T-helper 17 cell (primary cell): ENCODE measurements around the gene IRGQ. TPM values are rescaled to one million over a fixed set of nuclear protein-coding genes. Genes with fewer than 3 reads are reported as not detected.

Experiments used
- ATAC-seq: fragments of 150-1000 bp; cut with Tn5 transposase; 2 replicates; pipeline ENCODE4 v1.10.0; 2021; ENCODE audit warnings: mild to moderate bottlenecking, moderate library complexity
- DNase-seq, 3 donors: peaks; one replicate each; pipeline versions ENCODE4 v3.0.0 to v3.0.0-alpha.2; 2020 to 2021
- H3K9me3 ChIP-seq: one replicate; pipeline ENCODE4 v1.7.0; 2013; ENCODE audit warnings: low read length, mild to moderate bottlenecking; ENCODE audit not compliant: control insufficient read depth, poor library complexity, severe bottlenecking
- H3K27ac Mint-ChIP-seq: one replicate; pipeline ENCODE4 v1.8.0; 2022; ENCODE audit warnings: mild to moderate bottlenecking, moderate library complexity, mixed read lengths
- H3K27me3 Mint-ChIP-seq: one replicate; pipeline ENCODE4 v1.8.0; 2022; ENCODE audit warnings: mixed read lengths
- H3K36me3 Mint-ChIP-seq: one replicate; pipeline ENCODE4 v1.8.0; 2022; ENCODE audit warnings: low read depth, mixed read lengths
- H3K4me1 Mint-ChIP-seq: one replicate; pipeline ENCODE4 v1.8.0; 2022; ENCODE audit warnings: mild to moderate bottlenecking, mixed read lengths
- H3K4me3 Mint-ChIP-seq: one replicate; pipeline ENCODE4 v1.8.0; 2022; ENCODE audit warnings: mild to moderate bottlenecking, moderate library complexity, mixed read lengths
- total RNA-seq, 4 donors: library from RNA in 2 of 4; stranded (reverse) in 2 of 4; gene quantifications; one replicate each; pipeline ENCODE4 v1.2.3 and lab custom pipeline; 2022 to 2026

The IRGQ gene
- total RNA-seq, 2 donors from 2014 or later: 49.9 to 51.1 TPM

DNA sequence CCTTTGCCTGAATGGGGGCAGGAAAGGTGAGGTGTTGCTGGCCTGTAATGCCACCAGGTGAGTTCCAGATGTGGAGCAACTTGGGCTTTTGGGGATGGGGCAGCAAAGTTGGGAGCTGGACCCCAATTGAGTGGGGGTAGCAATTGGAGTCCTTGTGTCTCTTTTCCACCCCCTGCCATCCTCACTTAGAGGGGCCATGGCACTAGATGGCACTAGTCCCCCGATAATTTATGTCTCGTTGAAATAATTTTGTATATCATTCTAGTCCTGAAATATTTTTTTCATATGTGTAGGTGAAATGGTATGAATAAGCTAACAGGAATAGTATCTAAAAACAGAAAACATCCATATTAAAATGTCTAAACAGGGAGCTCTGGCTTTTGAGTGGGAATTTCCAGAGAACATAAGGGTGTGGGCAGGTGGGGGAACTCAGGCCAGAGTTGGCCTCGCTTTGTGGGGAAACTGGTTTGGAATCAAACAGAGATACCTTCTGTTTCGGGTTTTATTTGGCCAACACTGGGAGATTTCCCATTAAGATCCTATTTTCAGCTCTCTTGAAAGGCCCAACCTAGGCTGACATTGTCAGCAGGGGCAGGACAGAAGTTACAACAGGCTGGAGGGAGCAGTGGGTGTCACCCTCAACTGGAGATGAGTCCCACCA, 3.8 kb upstream of the IRGQ start:
- DNase-seq: no peak
- no peaks in the 10 kb centered on the region for H3K27me3 Mint-ChIP-seq
- peaks cover 4% of the 10 kb centered on the region for H3K36me3 Mint-ChIP-seq
- no peaks in the 10 kb centered on the region for H3K9me3 ChIP-seq
- peaks cover 34% of the 10 kb centered on the region for H3K4me1 Mint-ChIP-seq
- no peak for ATAC-seq
- peak overlapping the region; percentile 27 for H3K27ac Mint-ChIP-seq
- H3K4me3 Mint-ChIP-seq: no peak overlapping the region

DNA sequence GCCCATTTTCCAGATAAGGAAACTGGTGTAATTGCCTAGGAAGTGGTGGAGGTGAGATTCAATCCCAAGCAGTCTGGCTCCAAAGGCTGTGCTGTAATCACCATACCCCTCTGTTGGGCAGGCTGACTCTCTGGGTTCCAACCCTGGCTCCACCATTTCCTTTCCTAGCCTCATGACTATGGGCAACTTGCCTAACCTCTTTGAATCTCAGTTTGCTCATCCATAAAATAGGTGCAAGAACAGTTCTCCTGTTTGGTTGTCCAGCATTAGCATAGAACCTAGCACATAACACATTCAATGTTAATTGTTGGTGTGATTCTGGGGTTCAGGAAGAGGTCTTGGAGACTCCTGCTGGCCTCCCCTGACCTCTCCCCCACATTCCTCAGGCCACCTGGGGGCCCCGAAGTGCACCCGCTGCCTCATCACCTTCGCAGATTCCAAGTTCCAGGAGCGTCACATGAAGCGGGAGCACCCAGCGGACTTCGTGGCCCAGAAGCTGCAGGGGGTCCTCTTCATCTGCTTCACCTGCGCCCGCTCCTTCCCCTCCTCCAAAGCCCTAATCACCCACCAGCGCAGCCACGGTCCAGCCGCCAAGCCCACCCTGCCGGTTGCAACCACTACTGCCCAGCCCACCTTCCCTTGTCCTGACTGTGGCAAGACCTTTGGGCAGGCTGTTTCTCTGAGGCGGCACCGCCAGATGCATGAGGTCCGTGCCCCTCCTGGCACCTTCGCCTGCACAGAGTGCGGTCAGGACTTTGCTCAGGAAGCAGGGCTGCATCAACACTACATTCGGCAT, 2.7 kb upstream of the IRGQ start:
- H3K27ac Mint-ChIP-seq: peak overlapping the region; percentile 100

DNA sequence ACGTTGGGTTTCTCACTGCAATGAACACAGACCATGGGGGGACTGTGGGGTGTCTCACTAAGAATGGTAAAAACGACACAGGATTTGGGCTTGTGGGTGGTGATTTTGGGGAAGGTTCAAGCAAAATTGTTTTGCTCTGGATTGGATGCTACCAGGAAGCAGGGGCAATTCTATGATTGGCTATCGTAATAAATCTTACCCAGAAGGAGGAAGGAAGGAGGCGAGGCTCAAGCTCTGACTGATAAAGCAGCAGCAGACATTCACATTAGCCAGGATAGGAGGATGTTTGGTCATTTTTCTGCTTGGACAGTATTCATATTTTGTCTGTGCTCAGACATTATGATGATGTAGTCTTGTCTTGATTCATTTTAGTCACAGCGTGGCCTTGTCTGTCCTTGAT, 1.9 kb upstream of the IRGQ start:
- H3K27me3 Mint-ChIP-seq: no peaks in the 10 kb centered on the region
- ATAC-seq (no peak), DNase-seq (no peak)
- peak overlapping the region; percentile 100 for H3K27ac Mint-ChIP-seq
- no peaks in the 10 kb centered on the region for H3K9me3 ChIP-seq
- peaks cover 41% of the 10 kb centered on the region for H3K4me1 Mint-ChIP-seq
- peaks cover 2% of the 10 kb centered on the region for H3K36me3 Mint-ChIP-seq
- H3K4me3 Mint-ChIP-seq: peak overlapping the region; percentile 67

More for the DNA sequence above, 2.7 kb upstream of the IRGQ start:
- H3K27me3 Mint-ChIP-seq: no peaks in the 10 kb centered on the region
- ATAC-seq (no peak), DNase-seq (no peak)
- no peak overlapping the region for H3K4me3 Mint-ChIP-seq
- H3K4me1 Mint-ChIP-seq: peaks cover 37% of the 10 kb centered on the region
- no peaks in the 10 kb centered on the region for H3K9me3 ChIP-seq
- peaks cover 2% of the 10 kb centered on the region for H3K36me3 Mint-ChIP-seq

DNA sequence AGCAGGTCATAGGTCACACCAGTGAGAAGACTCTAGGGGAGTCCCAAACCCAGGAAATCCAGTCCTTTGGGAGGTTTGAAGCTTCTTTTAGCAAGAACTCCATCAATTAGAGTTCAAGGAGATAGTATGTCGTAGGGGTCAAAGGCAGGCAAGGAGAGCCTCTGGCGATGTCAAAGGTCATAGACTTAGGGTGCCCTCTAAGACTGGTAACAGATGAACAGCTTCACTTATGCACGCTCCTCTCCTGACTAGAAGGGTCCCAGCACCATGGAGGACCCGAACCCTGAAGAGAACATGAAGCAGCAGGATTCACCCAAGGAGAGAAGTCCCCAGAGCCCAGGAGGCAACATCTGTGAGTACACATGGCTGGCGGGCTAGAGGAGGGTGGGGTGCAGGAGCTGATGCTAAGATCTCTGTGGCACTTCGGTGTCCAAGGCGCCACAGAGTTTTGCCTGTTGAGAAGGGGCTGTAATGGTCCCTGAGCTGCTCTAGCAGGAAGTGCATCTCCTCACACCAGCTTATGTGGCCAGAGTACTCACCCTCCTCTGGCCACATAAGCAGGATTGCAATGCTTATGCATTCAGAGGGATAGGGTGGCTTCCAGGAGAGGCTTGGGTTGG, 1.0 kb upstream of the IRGQ start:
- H3K9me3 ChIP-seq: no peaks in the 10 kb centered on the region
- Mint-ChIP-seq H3K4me1 (peaks cover 41% of the 10 kb centered on the region), H3K36me3 (peaks cover 2% of the 10 kb centered on the region), H3K27me3 (no peaks in the 10 kb centered on the region), H3K4me3 (peak overlapping the region; percentile 97), H3K27ac (peak overlapping the region; percentile 100)
- ATAC-seq: no peak
- DNase-seq: no peak

DNA sequence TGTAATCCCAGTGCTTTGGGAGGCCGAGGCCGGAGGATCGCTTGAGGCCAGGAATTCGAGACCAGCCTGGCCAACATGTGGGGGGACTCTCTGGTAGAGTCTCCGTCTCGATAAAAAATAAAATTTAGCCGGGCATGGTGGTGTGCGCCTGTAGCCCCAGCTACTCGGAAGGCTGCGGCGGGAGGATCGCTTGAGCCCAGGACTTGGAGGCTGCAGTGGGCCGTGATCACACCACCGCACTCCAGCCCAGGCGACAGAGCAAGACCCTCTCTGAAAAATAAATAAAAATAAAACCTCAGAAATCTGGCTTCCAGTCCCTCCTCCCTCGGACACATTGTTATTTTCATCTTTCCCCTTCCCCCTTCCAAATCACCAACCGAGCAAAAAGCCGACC, 332 bp downstream of the IRGQ start:
- H3K36me3 Mint-ChIP-seq: peaks cover 2% of the 10 kb centered on the region
- DNase-seq: peak in 1 of 3 donors; percentile 20
- peaks cover 40% of the 10 kb centered on the region for H3K4me1 Mint-ChIP-seq
- no peaks in the 10 kb centered on the region for H3K27me3 Mint-ChIP-seq
- peak overlapping the region; percentile 97 for H3K4me3 Mint-ChIP-seq
- ATAC-seq: peak; percentile 12
- H3K27ac Mint-ChIP-seq: peak overlapping the region; percentile 100
- no peaks in the 10 kb centered on the region for H3K9me3 ChIP-seq

DNA sequence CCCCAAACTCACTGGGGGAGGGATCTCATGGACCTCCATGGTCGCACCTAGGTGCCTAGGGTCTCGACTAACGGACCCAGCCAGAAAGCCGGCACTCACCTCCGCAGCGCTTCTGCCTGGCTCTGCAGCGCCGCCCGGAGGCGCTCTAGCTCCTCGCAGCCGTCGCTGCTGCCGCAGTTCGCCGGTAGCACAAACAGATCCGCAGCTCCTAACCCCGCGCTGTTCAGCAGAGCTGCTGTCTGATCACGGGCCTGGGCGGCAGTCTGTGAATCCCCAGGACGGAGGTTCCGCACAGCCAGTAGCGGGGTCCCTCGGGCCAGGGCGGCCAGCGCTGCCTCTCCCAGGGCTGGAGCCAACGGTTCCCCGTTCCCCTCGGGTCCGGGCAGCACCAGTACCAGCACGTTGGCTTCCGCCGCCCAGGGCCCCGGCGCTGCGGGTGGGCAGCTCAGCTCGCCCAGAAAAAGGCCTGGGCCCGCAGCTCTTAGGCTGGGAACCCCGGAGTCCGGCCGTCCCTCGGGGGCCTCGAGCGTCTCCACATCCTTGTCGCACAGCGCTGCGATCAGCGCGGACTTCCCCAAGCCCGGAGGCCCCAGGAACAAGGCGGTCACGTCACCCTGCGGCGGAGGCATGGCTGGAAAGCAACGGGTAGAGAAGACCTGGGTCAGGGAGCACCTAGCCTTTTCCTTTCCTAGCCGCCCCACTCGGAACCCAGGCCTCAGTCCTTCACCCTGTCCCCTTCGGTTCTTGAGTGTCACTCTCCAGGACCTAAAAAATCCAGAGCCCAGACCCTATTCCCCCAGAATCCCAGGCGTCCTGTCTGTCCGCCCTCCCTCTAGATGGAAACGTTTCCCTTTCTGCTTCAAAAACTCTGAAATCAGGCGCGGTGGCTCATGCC, 977 bp downstream of the IRGQ start:
- ATAC-seq: peak; percentile 69
- no peaks in the 10 kb centered on the region for H3K9me3 ChIP-seq
- Mint-ChIP-seq H3K36me3 (peaks cover 2% of the 10 kb centered on the region), H3K27ac (peak overlapping the region; percentile 100), H3K4me1 (peaks cover 42% of the 10 kb centered on the region), H3K4me3 (peak overlapping the region; percentile 97), H3K27me3 (no peaks in the 10 kb centered on the region)
- DNase-seq: peak; percentile 62 to 68 (median 64)

DNA sequence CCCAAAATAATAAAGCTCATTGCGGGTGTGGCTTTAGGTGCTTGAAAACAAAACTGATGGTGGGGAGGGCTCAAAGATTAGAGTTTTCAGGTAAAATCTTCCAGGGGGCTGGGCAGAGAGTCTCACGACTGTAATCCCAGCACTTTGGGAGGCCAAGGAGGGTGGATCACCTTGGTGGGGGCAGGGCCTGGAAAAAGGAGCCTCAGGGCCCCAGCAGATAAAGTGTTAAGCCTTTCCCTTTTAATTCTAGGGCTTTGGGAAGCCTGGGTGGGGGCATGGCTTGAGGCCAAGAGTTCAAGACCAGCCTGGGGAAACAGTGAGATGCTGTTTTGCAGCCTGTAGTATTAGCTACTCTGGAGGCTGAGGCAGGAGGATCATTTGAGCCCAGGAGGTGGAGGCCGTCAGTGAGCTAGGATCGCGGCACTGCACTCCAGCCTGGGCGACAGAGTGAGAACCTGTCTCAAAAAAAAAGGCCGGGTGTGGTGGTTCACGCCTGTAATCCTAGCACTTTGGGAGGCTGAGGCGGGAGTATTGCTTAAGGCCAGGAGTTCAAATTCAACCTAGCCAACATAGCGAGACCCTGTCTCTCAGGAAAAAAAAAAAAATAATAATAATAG, 1.7 kb downstream of the IRGQ start:
- Mint-ChIP-seq H3K4me3 (peak overlapping the region; percentile 82), H3K36me3 (peaks cover 2% of the 10 kb centered on the region), H3K27me3 (no peaks in the 10 kb centered on the region), H3K4me1 (peaks cover 45% of the 10 kb centered on the region), H3K27ac (peak overlapping the region; percentile 100)
- no peaks in the 10 kb centered on the region for H3K9me3 ChIP-seq
- DNase-seq: no peak
- no peak for ATAC-seq

DNA sequence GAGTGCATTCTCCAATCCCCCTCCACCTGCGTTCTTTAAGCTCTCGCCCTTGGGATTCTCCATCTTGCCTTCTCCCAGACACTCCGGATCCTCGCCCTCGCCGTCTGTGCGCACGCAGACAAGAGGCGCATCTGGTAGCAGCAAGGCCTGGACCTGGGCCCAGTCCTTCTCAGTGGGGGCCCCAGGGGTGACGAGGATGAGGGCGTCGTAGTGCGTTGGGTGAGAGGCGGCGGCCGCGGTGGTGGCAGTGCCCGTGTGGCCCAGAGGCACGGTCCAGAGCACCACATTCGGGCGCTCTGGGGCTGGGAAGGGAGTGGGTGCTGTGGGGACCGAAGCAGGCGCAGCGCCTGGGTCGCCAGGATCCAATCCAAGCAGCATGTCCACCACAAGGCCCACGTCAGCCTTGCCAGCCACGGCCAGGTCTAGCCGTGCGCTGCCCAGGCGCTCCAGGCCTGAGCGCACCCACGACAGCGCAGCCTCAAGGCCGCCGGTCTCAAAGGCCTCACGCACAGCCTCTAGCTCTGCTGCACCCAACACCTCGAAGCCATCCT, 3.1 kb downstream of the IRGQ start:
- ATAC-seq (no peak), DNase-seq (no peak)
- Mint-ChIP-seq H3K27ac (peak overlapping the region; percentile 100), H3K36me3 (peaks cover 2% of the 10 kb centered on the region), H3K4me3 (peak overlapping the region; percentile 82), H3K27me3 (no peaks in the 10 kb centered on the region), H3K4me1 (peaks cover 37% of the 10 kb centered on the region)
- H3K9me3 ChIP-seq: no peaks in the 10 kb centered on the region

DNA sequence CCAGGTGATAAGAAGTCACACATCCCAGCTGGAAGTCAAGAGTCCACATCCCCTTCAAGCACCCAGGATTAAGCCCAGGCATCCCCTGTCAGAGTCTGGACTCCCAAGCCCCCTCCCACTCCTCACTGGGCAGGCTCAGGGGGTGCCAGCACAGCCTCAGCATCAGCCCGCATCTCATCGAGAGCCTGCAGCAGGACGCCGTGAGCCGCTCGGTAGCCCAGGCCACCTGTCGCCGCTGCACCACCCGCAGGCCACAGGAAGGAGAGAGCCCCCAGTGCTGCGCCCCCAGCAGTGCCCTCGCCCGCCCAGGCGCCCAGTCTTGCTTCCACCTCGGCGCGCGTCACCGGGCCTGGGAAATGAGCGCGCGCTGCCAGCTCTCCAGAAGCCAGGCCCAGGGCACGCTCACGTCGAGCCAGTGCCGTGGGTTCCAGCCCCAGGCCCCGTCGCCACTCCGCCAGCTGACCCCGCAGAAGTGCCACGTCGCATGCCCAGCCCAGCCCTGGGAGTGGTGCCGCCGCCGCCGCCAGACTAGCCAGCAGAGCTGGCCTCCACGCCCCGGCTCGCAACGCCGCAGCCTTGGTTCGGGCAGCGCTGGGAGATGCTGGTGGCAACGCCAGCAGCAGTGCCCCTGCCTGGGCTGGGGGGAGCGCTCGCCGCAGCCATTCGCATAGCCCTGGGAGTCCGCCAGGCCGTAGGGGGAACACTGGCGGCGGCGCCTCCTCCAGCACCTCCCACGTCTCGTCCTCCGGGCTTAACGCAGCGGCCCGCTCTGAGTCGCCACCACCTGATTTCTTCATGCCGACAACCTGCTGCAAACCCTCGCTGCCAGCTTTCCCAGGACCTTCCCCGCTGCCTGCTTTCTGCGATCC, 3.8 kb downstream of the IRGQ start:
- H3K36me3 Mint-ChIP-seq: peaks cover 2% of the 10 kb centered on the region
- peaks cover 30% of the 10 kb centered on the region for H3K4me1 Mint-ChIP-seq
- no peak overlapping the region for H3K4me3 Mint-ChIP-seq
- H3K27me3 Mint-ChIP-seq: no peaks in the 10 kb centered on the region
- H3K9me3 ChIP-seq: no peaks in the 10 kb centered on the region
- ATAC-seq (no peak), DNase-seq (no peak)
- H3K27ac Mint-ChIP-seq: no peak overlapping the region

DNA sequence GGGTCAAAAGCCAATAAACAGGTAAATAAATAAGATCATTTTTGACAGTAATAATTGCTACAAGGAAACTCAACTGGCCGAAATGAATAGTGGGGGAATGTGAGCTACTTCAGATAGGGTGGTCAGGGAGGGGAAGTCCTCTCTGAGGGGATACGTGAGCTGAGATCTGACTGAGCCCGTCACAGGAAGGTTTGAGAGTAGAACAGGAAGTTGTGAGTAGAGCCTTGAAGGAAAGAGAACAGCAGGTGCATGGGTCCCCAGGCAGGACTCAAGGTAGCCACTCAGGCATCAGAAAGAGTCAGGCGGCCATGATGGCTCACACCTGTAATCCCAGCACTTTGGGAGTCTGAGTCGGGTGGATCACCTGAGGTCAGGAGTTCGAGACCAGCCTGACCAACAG, 6.3 kb downstream of the IRGQ start:
- Mint-ChIP-seq H3K36me3 (peaks cover 3% of the 10 kb centered on the region), H3K4me3 (no peak overlapping the region), H3K27me3 (no peaks in the 10 kb centered on the region), H3K4me1 (peaks cover 17% of the 10 kb centered on the region), H3K27ac (peak overlapping the region; percentile 72)
- DNase-seq: no peak
- H3K9me3 ChIP-seq: no peaks in the 10 kb centered on the region
- ATAC-seq: no peak

DNA sequence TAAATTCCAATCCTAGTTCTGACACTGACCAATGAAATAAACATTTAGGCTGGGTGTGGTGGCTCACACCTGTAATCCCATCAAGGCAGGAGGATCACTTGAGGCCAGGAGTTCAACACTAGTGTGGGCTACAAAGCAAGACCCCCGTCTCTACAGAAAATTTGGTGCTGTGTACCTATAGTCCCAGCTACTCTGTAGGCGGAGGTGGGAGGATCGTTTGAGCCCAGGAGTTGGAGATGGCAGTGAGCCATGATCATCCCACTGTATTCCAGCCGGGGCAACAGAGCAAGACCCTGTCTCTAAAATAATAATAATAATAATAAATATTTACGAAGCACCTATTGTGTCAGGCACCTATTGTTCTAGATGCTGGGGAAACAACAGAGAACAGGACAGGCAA, 6.7 kb downstream of the IRGQ start:
- peaks cover 3% of the 10 kb centered on the region for H3K36me3 Mint-ChIP-seq
- no peak for DNase-seq
- ATAC-seq: no peak
- H3K9me3 ChIP-seq: no peaks in the 10 kb centered on the region
- H3K4me1 Mint-ChIP-seq: peaks cover 18% of the 10 kb centered on the region
- H3K27me3 Mint-ChIP-seq: no peaks in the 10 kb centered on the region
- H3K27ac Mint-ChIP-seq: no peak overlapping the region
- no peak overlapping the region for H3K4me3 Mint-ChIP-seq
